WTC11 (cell line): ENCODE results near the gene NR5A1. TPM values are rescaled to one million over a fixed set of nuclear protein-coding genes. Genes with fewer than 3 reads are reported as not detected.

Experiments
- ATAC-seq: fragments of 200-7000 bp; cut with Tn5 transposase; 2 replicates; pipeline ENCODE4 v1.10.0; 2021; ENCODE audit warnings: mild to moderate bottlenecking, moderate library complexity
- CTCF ChIA-PET: fragments of 300-600 bp; sonication (Branson Sonifier 250); formaldehyde crosslinking; loops from one replicate; lab custom pipeline; 2021; ENCODE audit warnings: antibody characterized with exemption; lab: Charles Lee
- POLR2A ChIA-PET: fragments of 350-600 bp; sonication (Branson Sonifier 250); formaldehyde crosslinking; loops from one replicate; lab custom pipeline; 2021; ENCODE audit warnings: antibody characterized with exemption; lab: Charles Lee
- DNase-seq: peaks from one replicate; pipeline ENCODE4 v3.0.0; 2021; ENCODE audit warnings: low spot score
- H3K27ac Mint-ChIP-seq: 2 replicates; pipeline ENCODE4 v1.8.0; 2021; ENCODE audit warnings: mixed read lengths
- H3K27me3 Mint-ChIP-seq: 2 replicates; pipeline ENCODE4 v1.8.0; 2021; ENCODE audit warnings: low read depth, mild to moderate bottlenecking, moderate library complexity, mixed read lengths
- H3K36me3 Mint-ChIP-seq: 2 replicates; pipeline ENCODE4 v1.8.0; 2021; ENCODE audit warnings: mixed read lengths
- H3K4me1 Mint-ChIP-seq: 2 replicates; pipeline ENCODE4 v1.8.0; 2022; ENCODE audit warnings: mixed read lengths
- H3K4me3 Mint-ChIP-seq: 2 replicates; pipeline ENCODE4 v1.8.0; 2021; ENCODE audit warnings: mild to moderate bottlenecking, moderate library complexity, mixed read lengths
- H3K9me3 Mint-ChIP-seq: 2 replicates; pipeline ENCODE4 v1.8.0; 2021; ENCODE audit warnings: mixed read lengths
- ARID4B ChIP-seq: sonication (generic); formaldehyde crosslinking; IDR thresholded peaks from 2 replicates; pipeline ENCODE4 v1.8.0; 2023; ENCODE audit warnings: missing genetic modification reagents, mild to moderate bottlenecking, borderline replicate concordance
- E2F5 ChIP-seq: sonication (generic); formaldehyde crosslinking; IDR thresholded peaks from 2 replicates; pipeline ENCODE4 v1.8.1; 2022; ENCODE audit warnings: mild to moderate bottlenecking, moderate library complexity, missing genetic modification reagents
- ERG ChIP-seq: fragments of 250-450 bp; sonication (Bioruptor Pico); IDR thresholded peaks from 2 replicates; pipeline ENCODE4 v1.8.0; 2021; ENCODE audit warnings: mild to moderate bottlenecking
- GRHL2 ChIP-seq: fragments of 250-450 bp; sonication (Bioruptor Pico); IDR thresholded peaks from 2 replicates; pipeline ENCODE4 v1.8.0; 2022; ENCODE audit warnings: mild to moderate bottlenecking, moderate library complexity; ENCODE audit not compliant: insufficient replicate concordance, severe bottlenecking
- HMGXB4 ChIP-seq: sonication (generic); formaldehyde crosslinking; IDR thresholded peaks from 2 replicates; pipeline ENCODE4 v1.8.1; 2023; ENCODE audit warnings: mild to moderate bottlenecking, moderate library complexity, missing genetic modification reagents
- JAZF1 ChIP-seq: fragments of 250-450 bp; sonication (Bioruptor Pico); IDR thresholded peaks from 2 replicates; pipeline ENCODE4 v1.9.0; 2021; ENCODE audit warnings: moderate library complexity, mild to moderate bottlenecking, inconsistent platforms
- JUN ChIP-seq: sonication (generic); formaldehyde crosslinking; IDR thresholded peaks from 2 replicates; pipeline ENCODE4 v1.8.0; 2023; ENCODE audit warnings: mild to moderate bottlenecking, missing genetic modification reagents
- NR2C2 ChIP-seq: sonication (generic); formaldehyde crosslinking; IDR thresholded peaks from 2 replicates; pipeline ENCODE4 v1.8.0; 2022; ENCODE audit warnings: mild to moderate bottlenecking, missing genetic modification reagents
- PREB ChIP-seq: sonication (generic); formaldehyde crosslinking; IDR thresholded peaks from 2 replicates; pipeline ENCODE4 v1.8.1; 2022; ENCODE audit warnings: mild to moderate bottlenecking, missing genetic modification reagents, moderate library complexity, borderline replicate concordance
- TP53 ChIP-seq: sonication (generic); formaldehyde crosslinking; IDR thresholded peaks from 2 replicates; pipeline ENCODE4 v1.8.1; 2023; ENCODE audit warnings: mild to moderate bottlenecking, missing genetic modification reagents
- USF2 ChIP-seq: sonication (generic); formaldehyde crosslinking; IDR thresholded peaks from 2 replicates; pipeline ENCODE4 v1.8.1; 2023; ENCODE audit warnings: mild to moderate bottlenecking, missing genetic modification reagents, moderate library complexity
- ZNF121 ChIP-seq: sonication (generic); formaldehyde crosslinking; IDR thresholded peaks from 2 replicates; pipeline ENCODE4 v1.8.0; 2023; ENCODE audit warnings: missing genetic modification reagents
- ZNF219 ChIP-seq: sonication (generic); formaldehyde crosslinking; IDR thresholded peaks from 2 replicates; pipeline ENCODE4 v1.8.0; 2023; ENCODE audit warnings: missing genetic modification reagents, mild to moderate bottlenecking, borderline replicate concordance
- ZNF281 ChIP-seq: sonication (generic); formaldehyde crosslinking; IDR thresholded peaks from 2 replicates; pipeline ENCODE4 v1.8.0; 2023; ENCODE audit warnings: mild to moderate bottlenecking, missing genetic modification reagents
- ZNF512 ChIP-seq: sonication (generic); formaldehyde crosslinking; IDR thresholded peaks from 2 replicates; pipeline ENCODE4 v1.8.1; 2022; ENCODE audit warnings: missing genetic modification reagents, borderline replicate concordance
- total RNA-seq: library from RNA; stranded (reverse); gene quantifications from 3 replicates; pipeline ENCODE4 v1.2.3, GENCODE V29; 2021

Gene NR5A1
- total RNA-seq, 1 experiment from 2014 or later: 0.77 TPM

GRCh38 chr9:124497441-124497840 lies 9.8 kb downstream of the NR5A1 start:
- CTCF ChIA-PET: interaction anchor here (0.9 to 1.3 kb wide), 4 partner anchors 10 to 355 kb away, joined by 3 to 4 read pairs (median 3); partner anchors contain the start of gene WDR38
- ATAC-seq: no peak
- Mint-ChIP-seq H3K36me3 (no peaks in the 10 kb centered on the region), H3K4me3 (no peak overlapping the region), H3K27me3 (peaks cover 22% of the 10 kb centered on the region), H3K9me3 (no peaks in the 10 kb centered on the region), H3K4me1 (peaks cover 3% of the 10 kb centered on the region; the same call in 1 of the 2 replicates), H3K27ac (no peak overlapping the region)
- no peak for DNase-seq
- TF ChIP-seq NR2C2 (CRISPR knock-in tag): no peak
- TF ChIP-seq ZNF281 (CRISPR knock-in tag): no peak
- no peak for TF ChIP-seq JUN (CRISPR knock-in tag)
- no peak for TF ChIP-seq ZNF512
- no peak for TF ChIP-seq ZNF219 (CRISPR knock-in tag)
- no peak for TF ChIP-seq HMGXB4 (CRISPR knock-in tag)
- no peak for TF ChIP-seq ZNF121
- POLR2A ChIA-PET: no interaction called here

GRCh38 chr9:124496463-124496862 lies 10.7 kb downstream of the NR5A1 start:
- Mint-ChIP-seq H3K36me3 (no peaks in the 10 kb centered on the region), H3K4me3 (no peak overlapping the region), H3K27ac (no peak overlapping the region), H3K9me3 (no peaks in the 10 kb centered on the region), H3K27me3 (peaks cover 12% of the 10 kb centered on the region), H3K4me1 (peaks cover 3% of the 10 kb centered on the region; the same call in 1 of the 2 replicates)
- CTCF ChIA-PET: interaction anchor here (0.9 to 1.2 kb wide), 2 partner anchors 40 kb away, joined by 3 read pairs; no protein-coding TSS in a partner anchor
- DNase-seq: no peak
- ATAC-seq: no peak
- POLR2A ChIA-PET: no interaction called here
- no peak for TF ChIP-seq TP53
- TF ChIP-seq ERG (CRISPR knock-in tag): no peak
- TF ChIP-seq ARID4B: no peak
- TF ChIP-seq E2F5: no peak
- no peak for TF ChIP-seq PREB
- no peak for TF ChIP-seq JUN (CRISPR knock-in tag)
- no peak for TF ChIP-seq JAZF1 (CRISPR knock-in tag)
- no peak for TF ChIP-seq GRHL2 (CRISPR knock-in tag)
- TF ChIP-seq USF2 (CRISPR knock-in tag): no peak
